CD4-positive, CD25-positive, alpha-beta regulatory T cell (primary cell): ENCODE measurements around the gene UGT8. TPM values are rescaled to one million over a fixed set of nuclear protein-coding genes. Genes with fewer than 3 reads are reported as not detected.

Experiments
- ATAC-seq, 2 donors: fragments of 150-1000 bp; cut with Tn5 transposase; one replicate each; pipeline ENCODE4 v1.10.0; 2021; ENCODE audit warnings: low read depth in 2 of 2, moderate number of reproducible peaks in 2 of 2, moderate library complexity in 1 of 2
- DNase-seq, 3 donors: peaks; one replicate each; pipeline versions ENCODE4 v3.0.0 to v3.0.0-alpha.2; 2012 to 2022; ENCODE audit warnings: mixed read lengths in 1 of 3
- H3K27ac ChIP-seq: one replicate; pipeline ENCODE4 v1.7.0; 2013; ENCODE audit warnings: mild to moderate bottlenecking, low read length; ENCODE audit not compliant: insufficient read depth, poor library complexity, severe bottlenecking
- H3K27me3 ChIP-seq: one replicate; pipeline ENCODE4 v1.7.0; 2013; ENCODE audit warnings: low read length; ENCODE audit not compliant: control insufficient read depth, insufficient read depth
- H3K36me3 ChIP-seq: one replicate; pipeline ENCODE4 v1.7.0; 2013; ENCODE audit warnings: mild to moderate bottlenecking, low read length, moderate library complexity; ENCODE audit not compliant: control insufficient read depth, insufficient read depth
- H3K4me1 ChIP-seq: 2 replicates; pipeline ENCODE4 v1.7.0; 2013; ENCODE audit warnings: mild to moderate bottlenecking, low read length; ENCODE audit not compliant: insufficient read depth, control insufficient read depth, poor library complexity, severe bottlenecking
- H3K4me3 ChIP-seq: one replicate; pipeline ENCODE4 v1.7.0; 2013; ENCODE audit warnings: low read depth, mild to moderate bottlenecking, low read length, moderate library complexity
- H3K9me3 ChIP-seq, 2 experiments: 1 replicate in 1 of 2; 2 replicates in 1 of 2; pipeline ENCODE4 v1.7.0; 2013; ENCODE audit warnings: low read length in 2 of 2, mild to moderate bottlenecking in 1 of 2, moderate library complexity in 1 of 2; ENCODE audit not compliant: control insufficient read depth in 2 of 2
- H3K27ac Mint-ChIP-seq, 3 donors: one replicate each; pipeline ENCODE4 v1.8.0; 2020 to 2022; ENCODE audit warnings: mild to moderate bottlenecking in 3 of 3, mixed read lengths in 3 of 3, moderate library complexity in 2 of 3
- H3K27me3 Mint-ChIP-seq: one replicate; pipeline ENCODE4 v1.8.0; 2022; ENCODE audit warnings: mild to moderate bottlenecking, mixed read lengths
- H3K36me3 Mint-ChIP-seq: one replicate; pipeline ENCODE4 v1.8.0; 2020; ENCODE audit warnings: mixed read lengths
- H3K4me1 Mint-ChIP-seq, 4 donors: one replicate each; pipeline ENCODE4 v1.8.0; 2020 to 2022; ENCODE audit warnings: mixed read lengths in 4 of 4, mild to moderate bottlenecking in 1 of 4
- H3K4me3 Mint-ChIP-seq, 4 donors: one replicate each; pipeline ENCODE4 v1.8.0; 2020 to 2022; ENCODE audit warnings: mild to moderate bottlenecking in 4 of 4, mixed read lengths in 4 of 4, moderate library complexity in 3 of 4
- H3K9me3 Mint-ChIP-seq, 7 donors: one replicate each; pipeline ENCODE4 v1.8.0; 2020 to 2022; ENCODE audit warnings: mixed read lengths in 7 of 7, mild to moderate bottlenecking in 3 of 7, moderate library complexity in 2 of 7
- polyA plus RNA-seq, 4 donors: library from polyadenylated mRNA; unstranded; fragments of 300-500 nt; fragmentation: Illumina TruSeq; gene quantifications; one replicate each; pipeline ENCODE4 v1.2.3, GENCODE V29; 2021
- total RNA-seq: library from RNA; stranded (reverse); gene quantifications from one replicate; pipeline ENCODE4 v1.2.3, GENCODE V29; 2022

Gene UGT8, protein sequence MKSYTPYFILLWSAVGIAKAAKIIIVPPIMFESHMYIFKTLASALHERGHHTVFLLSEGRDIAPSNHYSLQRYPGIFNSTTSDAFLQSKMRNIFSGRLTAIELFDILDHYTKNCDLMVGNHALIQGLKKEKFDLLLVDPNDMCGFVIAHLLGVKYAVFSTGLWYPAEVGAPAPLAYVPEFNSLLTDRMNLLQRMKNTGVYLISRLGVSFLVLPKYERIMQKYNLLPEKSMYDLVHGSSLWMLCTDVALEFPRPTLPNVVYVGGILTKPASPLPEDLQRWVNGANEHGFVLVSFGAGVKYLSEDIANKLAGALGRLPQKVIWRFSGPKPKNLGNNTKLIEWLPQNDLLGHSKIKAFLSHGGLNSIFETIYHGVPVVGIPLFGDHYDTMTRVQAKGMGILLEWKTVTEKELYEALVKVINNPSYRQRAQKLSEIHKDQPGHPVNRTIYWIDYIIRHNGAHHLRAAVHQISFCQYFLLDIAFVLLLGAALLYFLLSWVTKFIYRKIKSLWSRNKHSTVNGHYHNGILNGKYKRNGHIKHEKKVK
- not detected for total RNA-seq
- not detected for polyA plus RNA-seq

DNA sequence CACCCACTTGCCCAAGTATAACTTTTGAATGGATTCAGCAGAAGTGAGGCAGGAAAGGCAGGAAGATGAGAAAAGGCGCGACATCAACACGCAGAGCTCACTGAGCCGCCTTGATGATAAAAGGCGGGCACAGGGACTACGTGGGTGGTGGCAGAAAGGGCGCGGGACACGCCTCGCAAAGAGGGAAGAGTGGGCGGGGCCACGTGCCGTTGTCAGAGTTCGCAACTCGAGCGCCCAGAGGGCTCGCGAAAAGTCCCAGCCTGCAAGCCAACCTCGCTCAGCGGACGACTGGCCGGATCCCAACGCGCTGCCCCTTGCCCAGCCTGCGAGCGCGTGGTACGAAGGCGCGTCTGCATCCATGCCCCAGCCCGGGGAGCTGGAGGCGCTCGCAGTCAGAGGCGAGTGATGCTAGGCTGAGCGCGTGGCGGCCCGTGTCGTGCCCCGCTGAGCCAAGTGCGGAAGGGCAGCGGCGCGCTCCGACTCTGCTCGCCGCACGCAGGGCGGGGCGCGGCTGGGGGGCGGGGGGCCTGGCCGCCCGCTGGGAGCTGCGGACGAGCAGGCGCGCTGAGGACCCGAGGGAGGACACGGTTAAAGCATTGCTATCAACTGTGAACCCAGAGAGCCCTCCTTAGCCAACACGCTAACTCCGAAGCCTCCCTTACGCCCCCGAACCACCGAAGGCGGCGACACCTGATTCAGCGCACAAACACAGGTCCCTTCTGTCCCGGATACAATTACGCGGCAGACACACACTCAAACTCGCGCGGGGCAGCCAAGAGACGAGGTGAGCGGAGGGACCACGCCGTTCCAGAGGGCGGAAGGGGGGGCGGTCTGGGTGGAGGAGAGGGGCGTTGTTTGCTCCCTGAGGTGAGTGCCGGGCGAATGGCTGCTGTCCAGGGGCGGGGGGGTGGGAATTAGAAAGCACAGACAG is at the start of gene UGT8:
Gene UGT8 (plus strand): TSS at position 617 of the 931 bp plus-strand sequence. CDS start 24,074 bp downstream, outside the sequence.
- no peaks in the 10 kb centered on the region for H3K4me1 ChIP-seq
- peaks cover 14% of the 10 kb centered on the region for H3K27me3 ChIP-seq
- Mint-ChIP-seq H3K4me3 (peak within 1 kb of the TSS in 3 of 4 donors; percentile 62 to 69 (median 62)), H3K27ac (no peak within 1 kb of the TSS), H3K9me3 (peaks cover 0 to 2% (median 0%) of the 10 kb centered on the region in 7 donors), H3K27me3 (peaks cover 45% of the 10 kb centered on the region), H3K36me3 (no peaks in the 10 kb centered on the region), H3K4me1 (peaks cover 0 to 11% (median 2%) of the 10 kb centered on the region in 4 donors)
- no peak within 1 kb of the TSS for H3K27ac ChIP-seq
- no peak for ATAC-seq
- no peaks in the 10 kb centered on the region for H3K9me3 ChIP-seq
- no peak within 1 kb of the TSS for H3K4me3 ChIP-seq
- H3K36me3 ChIP-seq, result no peaks in the 10 kb centered on the region
- peak in 1 of 3 donors; percentile 26 for DNase-seq

DNA sequence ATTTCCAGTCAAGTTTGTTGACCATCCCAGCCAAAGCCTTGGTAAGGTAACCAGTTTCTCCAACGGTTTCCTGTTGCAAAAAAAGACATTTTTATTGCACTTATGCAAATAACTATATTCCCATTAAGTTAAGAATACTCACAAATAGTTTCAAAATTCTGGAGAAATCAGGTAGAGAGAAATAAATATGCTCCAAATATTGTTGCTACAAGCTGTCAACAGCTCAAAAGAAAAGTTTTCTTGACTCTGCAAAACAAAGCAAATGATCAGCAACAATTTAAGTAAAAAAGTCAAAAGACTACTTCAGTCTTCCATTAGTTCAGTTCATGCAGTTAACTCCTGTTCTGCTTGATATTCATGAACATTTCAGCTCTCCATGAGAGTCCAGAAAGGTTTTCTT is 49.0 kb upstream of the UGT8 start:
- DNase-seq (no peak), ATAC-seq (no peak)
- Histone ChIP-seq H3K9me3 (no peaks in the 10 kb centered on the region), H3K27ac (no peak overlapping the region), H3K36me3 (no peaks in the 10 kb centered on the region), H3K27me3 (no peaks in the 10 kb centered on the region), H3K4me1 (no peaks in the 10 kb centered on the region), H3K4me3 (no peak overlapping the region)
- peaks cover 0 to 5% (median 2%) of the 10 kb centered on the region in 7 donors for H3K9me3 Mint-ChIP-seq
- H3K36me3 Mint-ChIP-seq, result no peaks in the 10 kb centered on the region
- no peak overlapping the region for H3K4me3 Mint-ChIP-seq
- no peaks in the 10 kb centered on the region for H3K27me3 Mint-ChIP-seq
- no peaks in the 10 kb centered on the region for H3K4me1 Mint-ChIP-seq
- H3K27ac Mint-ChIP-seq, result no peak overlapping the region

DNA sequence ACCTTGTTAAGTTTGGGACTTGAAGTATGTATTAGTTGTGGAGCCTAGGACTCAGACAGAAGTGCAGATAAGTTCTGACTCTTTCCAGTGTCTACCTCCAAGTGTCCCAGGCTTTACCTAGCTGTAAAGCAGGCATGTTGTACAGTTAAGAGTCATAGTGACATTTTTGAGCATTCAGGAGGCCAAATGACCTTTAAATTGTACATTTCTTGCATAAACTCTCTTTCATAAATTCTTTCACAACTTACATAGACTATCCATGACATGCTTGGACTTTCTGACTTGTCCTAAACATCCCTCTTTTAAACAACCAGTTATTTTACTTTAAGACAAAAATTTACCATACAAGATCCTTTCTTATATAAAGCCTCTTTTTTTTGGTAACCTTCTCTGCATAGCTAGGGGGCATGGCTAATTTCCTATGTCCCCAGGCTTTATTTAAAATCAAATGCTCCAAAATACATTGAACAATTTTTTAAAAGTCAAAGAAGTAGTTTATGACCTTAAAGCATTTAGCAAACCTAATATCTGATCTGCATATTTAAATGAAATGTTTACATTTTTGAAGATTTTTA is 40.1 kb upstream of the UGT8 start:
- no peak for DNase-seq
- Mint-ChIP-seq H3K9me3 (peaks cover 0 to 10% (median 0%) of the 10 kb centered on the region in 7 donors), H3K36me3 (no peaks in the 10 kb centered on the region), H3K27me3 (no peaks in the 10 kb centered on the region), H3K4me3 (no peak overlapping the region), H3K27ac (no peak overlapping the region), H3K4me1 (no peaks in the 10 kb centered on the region)
- Histone ChIP-seq H3K27ac (no peak overlapping the region), H3K4me3 (no peak overlapping the region), H3K4me1 (no peaks in the 10 kb centered on the region), H3K9me3 (peaks cover 4 to 7% of the 10 kb centered on the region in 2 experiments), H3K36me3 (no peaks in the 10 kb centered on the region), H3K27me3 (no peaks in the 10 kb centered on the region)
- ATAC-seq, result no peak

DNA sequence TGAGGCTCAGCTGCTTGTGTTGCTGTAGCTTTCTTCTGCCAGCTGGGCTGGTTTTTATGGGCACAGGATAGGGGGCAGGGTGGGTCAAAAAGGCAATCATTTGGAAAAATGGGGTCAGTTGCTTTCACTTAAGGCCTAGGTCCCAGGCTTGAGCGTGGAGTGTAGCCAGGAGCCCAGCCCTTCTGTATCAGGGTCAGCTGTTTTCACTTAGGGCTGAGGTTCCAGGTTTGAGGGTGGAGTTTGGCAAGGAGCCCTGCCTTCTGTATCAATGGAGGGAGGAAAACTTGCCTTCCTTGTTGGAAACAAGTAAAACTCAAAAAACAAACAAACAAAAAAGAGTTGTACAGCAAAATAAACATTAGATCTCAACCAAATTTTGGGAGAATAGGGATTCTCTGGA is 37.0 kb upstream of the UGT8 start:
- no peak overlapping the region for H3K27ac Mint-ChIP-seq
- Histone ChIP-seq H3K36me3 (no peaks in the 10 kb centered on the region), H3K9me3 (peaks cover 4 to 7% of the 10 kb centered on the region in 2 experiments), H3K27ac (no peak overlapping the region), H3K27me3 (no peaks in the 10 kb centered on the region), H3K4me1 (no peaks in the 10 kb centered on the region), H3K4me3 (no peak overlapping the region)
- DNase-seq (no peak), ATAC-seq (no peak)
- no peak overlapping the region for H3K4me3 Mint-ChIP-seq
- no peaks in the 10 kb centered on the region for H3K36me3 Mint-ChIP-seq
- peaks cover 0 to 7% (median 0%) of the 10 kb centered on the region in 7 donors for H3K9me3 Mint-ChIP-seq
- no peaks in the 10 kb centered on the region for H3K27me3 Mint-ChIP-seq
- H3K4me1 Mint-ChIP-seq, result no peaks in the 10 kb centered on the region

DNA sequence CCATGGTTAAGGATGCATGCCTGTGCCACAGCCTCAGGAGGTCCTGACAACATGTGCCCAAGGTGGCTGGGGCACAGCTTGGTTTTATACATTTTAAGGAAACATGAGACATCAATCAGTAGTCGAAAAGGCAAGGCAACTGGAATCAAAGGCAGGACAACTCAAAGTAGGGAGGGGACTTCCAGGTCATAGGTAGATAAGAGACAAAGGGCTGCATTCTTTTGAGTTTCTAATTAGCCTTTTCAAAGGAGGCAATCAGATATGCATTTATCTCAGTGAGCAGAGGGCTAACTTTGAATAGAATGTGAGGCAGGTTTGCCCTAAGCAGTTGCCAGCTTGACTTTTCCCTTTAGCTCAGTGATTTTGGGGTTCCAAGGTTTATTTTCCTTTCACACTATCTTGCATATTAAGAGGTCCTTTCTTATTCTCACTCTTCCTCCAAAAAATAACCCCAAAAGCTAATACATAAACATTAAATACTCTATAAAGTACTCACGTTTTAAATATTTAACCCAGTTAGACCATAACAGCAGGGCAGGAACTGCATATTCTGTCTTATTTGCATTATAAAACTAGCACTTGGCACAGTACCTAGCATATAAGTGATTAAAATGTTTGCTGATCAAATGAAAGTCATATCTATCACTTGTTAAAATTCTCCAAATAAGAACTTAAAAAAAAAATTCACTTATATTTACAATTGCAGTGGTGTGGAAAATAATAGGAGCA is 36.3 kb upstream of the UGT8 start:
- peaks cover 4 to 7% of the 10 kb centered on the region in 2 experiments for H3K9me3 ChIP-seq
- no peak overlapping the region for H3K27ac ChIP-seq
- Mint-ChIP-seq H3K36me3 (no peaks in the 10 kb centered on the region), H3K4me3 (no peak overlapping the region), H3K9me3 (peaks cover 0 to 7% (median 0%) of the 10 kb centered on the region in 7 donors), H3K4me1 (no peaks in the 10 kb centered on the region), H3K27ac (no peak overlapping the region), H3K27me3 (no peaks in the 10 kb centered on the region)
- H3K27me3 ChIP-seq, result no peaks in the 10 kb centered on the region
- DNase-seq, result no peak
- H3K4me1 ChIP-seq, result no peaks in the 10 kb centered on the region
- no peak overlapping the region for H3K4me3 ChIP-seq
- H3K36me3 ChIP-seq, result no peaks in the 10 kb centered on the region
- ATAC-seq, result no peak

DNA sequence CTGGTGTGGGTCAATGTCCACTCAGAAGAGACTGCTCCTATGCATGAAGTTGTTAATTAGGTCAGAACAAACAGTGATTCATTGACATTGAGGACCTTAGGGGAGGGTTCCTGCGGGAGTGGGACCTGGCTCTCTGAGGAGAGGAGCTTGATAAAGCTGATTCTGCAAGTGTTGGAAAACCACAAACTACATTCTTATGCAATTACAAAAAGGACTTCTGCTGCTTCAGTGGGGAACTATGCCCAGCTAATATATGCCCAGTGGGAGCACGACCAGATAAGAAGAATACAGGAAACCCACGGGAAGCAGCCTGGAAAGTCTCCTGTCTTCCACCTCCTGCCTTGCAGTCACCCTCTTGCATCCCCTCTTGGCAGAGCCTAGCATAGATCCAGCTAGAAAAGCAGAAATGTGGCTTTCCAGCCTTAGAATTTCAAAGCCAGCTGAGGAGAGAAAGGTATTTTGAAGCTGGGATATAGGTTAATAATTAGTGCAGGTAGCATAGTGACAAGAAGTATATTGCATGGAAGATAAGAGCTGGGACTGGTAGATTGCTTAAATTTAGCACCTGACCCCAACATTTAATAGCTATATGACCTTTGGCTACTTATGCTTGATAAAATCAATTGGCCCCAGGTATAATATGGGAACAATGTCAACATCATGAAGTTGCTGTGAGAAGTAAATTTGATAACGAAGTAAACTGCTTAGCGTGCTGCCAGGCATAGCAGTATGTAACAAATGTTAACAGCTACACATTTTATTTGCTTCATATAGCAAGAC is 34.9 kb upstream of the UGT8 start:
- no peaks in the 10 kb centered on the region for H3K4me1 ChIP-seq
- Mint-ChIP-seq H3K4me1 (no peaks in the 10 kb centered on the region), H3K9me3 (peaks cover 0 to 2% (median 0%) of the 10 kb centered on the region in 7 donors), H3K27ac (no peak overlapping the region), H3K36me3 (no peaks in the 10 kb centered on the region), H3K4me3 (no peak overlapping the region), H3K27me3 (no peaks in the 10 kb centered on the region)
- no peak overlapping the region for H3K27ac ChIP-seq
- no peaks in the 10 kb centered on the region for H3K36me3 ChIP-seq
- H3K4me3 ChIP-seq, result no peak overlapping the region
- H3K9me3 ChIP-seq, result peaks cover 0 to under 1% of the 10 kb centered on the region in 2 experiments
- ATAC-seq (no peak), DNase-seq (no peak)
- H3K27me3 ChIP-seq, result no peaks in the 10 kb centered on the region
